Activated CD4-positive, alpha-beta T cell treated with anti-CD3 and anti-CD28 coated beads for 36 hours (primary cell): Measurements from ENCODE around the gene EN1. TPM values are rescaled to one million over a fixed set of nuclear protein-coding genes. Genes with fewer than 3 reads are reported as not detected.
A peak's percentile ranks its signal among the peaks of the same experiment; 100 is the strongest.

Source experiments
- ATAC-seq: fragments of 200-7000 bp; cut with Tn5 transposase; one replicate; pipeline ENCODE4 v1.10.0; 2021; ENCODE audit warnings: mild to moderate bottlenecking, moderate library complexity
- CTCF ChIA-PET: fragments of 350-600 bp; sonication (Branson Sonifier 250); formaldehyde crosslinking; loops from one replicate; lab custom pipeline; 2021; ENCODE audit warnings: antibody characterized with exemption; lab: Charles Lee
- POLR2A ChIA-PET: fragments of 350-600 bp; sonication (Branson Sonifier 250); formaldehyde crosslinking; loops from one replicate; lab custom pipeline; 2021; ENCODE audit warnings: antibody characterized with exemption, inconsistent platforms; lab: Charles Lee
- DNase-seq: peaks from one replicate; pipeline ENCODE4 v3.0.0-alpha.2; 2020
- H3K27ac Mint-ChIP-seq: one replicate; pipeline ENCODE4 v1.8.0; 2021; ENCODE audit warnings: mixed read lengths
- H3K27me3 Mint-ChIP-seq: one replicate; pipeline ENCODE4 v1.8.0; 2021; ENCODE audit warnings: mixed read lengths
- H3K36me3 Mint-ChIP-seq: one replicate; pipeline ENCODE4 v1.8.0; 2021; ENCODE audit warnings: low read depth, mixed read lengths
- H3K4me1 Mint-ChIP-seq: one replicate; pipeline ENCODE4 v1.8.0; 2021; ENCODE audit warnings: mixed read lengths
- H3K4me3 Mint-ChIP-seq: one replicate; pipeline ENCODE4 v1.8.0; 2021; ENCODE audit warnings: mild to moderate bottlenecking, moderate library complexity, mixed read lengths
- H3K9me3 Mint-ChIP-seq: one replicate; pipeline ENCODE4 v1.8.0; 2021; ENCODE audit warnings: low read depth, mixed read lengths
- intact Hi-C, 2 experiments: fragments of 100-400 bp; cut with DNase I in 1 of 2; cut with micrococcal nuclease in 1 of 2; formaldehyde crosslinking; loops; one replicate each; pipeline versions ENCODE4 v1.14.2 to v1.15.1; 2022 to 2024; cut with DNase I, micrococcal nuclease
- total RNA-seq, 2 experiments: library from RNA; stranded (reverse); gene quantifications; one replicate each; pipeline ENCODE4 v1.2.3, GENCODE V29; 2021

Gene EN1
- total RNA-seq, 2 experiments from 2014 or later, result not detected

DNA sequence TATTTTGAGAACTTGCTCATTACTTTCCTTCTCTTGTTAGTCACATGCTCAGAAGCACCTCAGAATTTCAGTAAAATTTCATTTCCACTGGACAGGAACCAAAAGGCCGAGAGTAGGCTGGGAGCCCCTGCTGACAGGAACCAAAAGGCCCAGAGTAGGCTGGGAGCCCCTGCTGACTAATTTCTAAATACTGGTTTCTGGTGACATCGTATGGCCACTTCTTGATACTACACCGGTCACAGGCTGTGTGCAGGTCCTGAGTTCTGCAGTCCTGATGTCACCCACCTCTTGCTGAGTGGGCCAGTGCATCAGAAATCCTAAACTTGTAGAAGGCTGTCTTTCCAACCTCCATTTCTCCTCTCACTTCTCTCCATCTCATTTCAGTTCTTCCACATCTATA lies 17.7 kb upstream of the EN1 start:
- ATAC-seq, result peak; percentile 80
- POLR2A ChIA-PET, result interaction anchor here (1.2 kb wide), 1 partner anchor 16 kb away, joined by 3 read pairs; no protein-coding TSS in a partner anchor
- intact Hi-C loops, result loop anchor here in 1 of 2 experiments (2.0 kb wide), 1 partner anchor 642 kb away; no protein-coding TSS in a partner anchor

DNA sequence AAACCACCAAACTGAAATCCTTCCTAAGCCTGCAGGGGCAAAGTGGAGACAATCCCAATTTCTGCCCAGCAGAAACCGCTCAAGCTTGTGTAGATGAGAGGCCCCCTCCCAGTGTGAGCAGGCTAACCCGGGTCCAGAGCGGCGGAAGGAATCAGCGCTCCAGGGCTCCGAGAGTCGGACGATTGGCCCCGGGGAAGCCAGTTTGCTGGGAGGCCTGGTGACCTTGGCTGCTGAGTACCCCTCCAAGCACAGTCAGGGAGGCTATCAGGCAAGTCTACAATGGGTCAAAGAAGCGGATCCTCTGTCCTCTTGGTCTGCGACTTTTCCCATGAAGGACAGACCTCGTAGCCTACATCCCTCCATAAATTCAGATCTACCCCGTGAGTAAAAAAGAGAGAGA lies 16.8 kb upstream of the EN1 start:
- no peaks in the 10 kb centered on the region for H3K36me3 Mint-ChIP-seq
- intact Hi-C loops, result loop anchor here in 1 of 2 experiments (2.0 kb wide), 1 partner anchor 641 kb away; no protein-coding TSS in a partner anchor
- DNase-seq, result no peak
- ChIA-PET POLR2A (no interaction called here), CTCF (interaction anchor here (0.6 to 4.4 kb wide), 2 partner anchors 9 to 17 kb away, joined by 3 to 18 read pairs; no protein-coding TSS in a partner anchor)
- ATAC-seq, result no peak
- H3K27ac Mint-ChIP-seq, result no peak overlapping the region
- H3K4me3 Mint-ChIP-seq, result no peak overlapping the region
- H3K27me3 Mint-ChIP-seq, result peaks cover 38% of the 10 kb centered on the region
- H3K4me1 Mint-ChIP-seq, result no peaks in the 10 kb centered on the region
- no peaks in the 10 kb centered on the region for H3K9me3 Mint-ChIP-seq

More for the DNA sequence above, 17.7 kb upstream of the EN1 start:
- no peaks in the 10 kb centered on the region for H3K9me3 Mint-ChIP-seq
- peaks cover 29% of the 10 kb centered on the region for H3K27me3 Mint-ChIP-seq
- no peaks in the 10 kb centered on the region for H3K36me3 Mint-ChIP-seq
- H3K4me1 Mint-ChIP-seq, result no peaks in the 10 kb centered on the region
- H3K27ac Mint-ChIP-seq, result no peak overlapping the region
- CTCF ChIA-PET, result no interaction called here
- DNase-seq, result peak; percentile 39
- H3K4me3 Mint-ChIP-seq, result no peak overlapping the region

DNA sequence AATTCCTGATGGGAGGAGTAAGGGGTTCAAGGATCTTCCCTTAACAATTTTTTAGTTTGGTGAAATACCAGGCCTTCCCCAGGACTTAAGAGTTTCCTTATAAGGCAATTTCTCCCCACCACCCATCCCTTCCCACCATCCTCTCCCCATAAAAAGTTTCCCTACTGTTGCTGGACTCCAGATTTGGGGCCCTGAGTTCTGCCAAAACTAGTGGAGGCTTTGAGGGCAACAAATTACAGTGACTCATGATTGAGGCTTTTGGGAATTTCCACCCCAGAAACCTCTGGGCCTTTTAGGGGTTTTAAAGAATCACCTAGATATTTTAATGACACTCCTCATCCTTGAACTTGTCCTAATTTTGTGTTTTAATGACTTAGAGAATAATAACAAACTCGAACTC lies 14.3 kb upstream of the EN1 start:
- ATAC-seq (no peak), DNase-seq (no peak)
- ChIA-PET POLR2A (no interaction called here), CTCF (interaction anchor here (1.3 to 4.4 kb wide), 2 partner anchors 20 to 829 kb away, joined by 3 to 18 read pairs; no protein-coding TSS in a partner anchor)
- Mint-ChIP-seq H3K27ac (no peak overlapping the region), H3K4me3 (no peak overlapping the region), H3K27me3 (peaks cover 46% of the 10 kb centered on the region), H3K9me3 (no peaks in the 10 kb centered on the region), H3K4me1 (peaks cover 4% of the 10 kb centered on the region), H3K36me3 (no peaks in the 10 kb centered on the region)
- intact Hi-C loops, result no loop called here

DNA sequence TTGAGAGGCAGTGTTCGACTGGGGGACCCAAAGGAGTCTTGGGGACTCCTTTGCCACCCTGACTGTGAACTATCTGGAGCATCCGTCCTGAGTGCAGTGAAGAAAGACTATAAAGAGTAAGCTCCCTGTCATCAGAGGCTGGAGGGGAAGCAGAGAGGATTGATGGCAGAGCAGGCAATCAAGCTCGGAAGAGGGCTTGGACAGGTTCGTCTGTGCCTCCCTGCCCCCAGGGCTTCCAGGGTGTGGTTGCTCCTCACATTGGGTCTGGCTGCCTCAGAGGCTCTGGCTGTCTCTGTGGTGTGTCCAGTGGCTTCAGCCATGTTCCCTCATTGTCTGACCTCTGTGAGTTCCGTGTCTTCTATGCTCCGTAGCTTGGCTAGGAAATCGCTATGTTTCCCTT lies 13.8 kb upstream of the EN1 start:
- CTCF ChIA-PET, result interaction anchor here (1.8 to 4.4 kb wide), 2 partner anchors 20 to 638 kb away, joined by 6 to 18 read pairs; no protein-coding TSS in a partner anchor
- Mint-ChIP-seq H3K9me3 (no peaks in the 10 kb centered on the region), H3K27ac (no peak overlapping the region)

DNA sequence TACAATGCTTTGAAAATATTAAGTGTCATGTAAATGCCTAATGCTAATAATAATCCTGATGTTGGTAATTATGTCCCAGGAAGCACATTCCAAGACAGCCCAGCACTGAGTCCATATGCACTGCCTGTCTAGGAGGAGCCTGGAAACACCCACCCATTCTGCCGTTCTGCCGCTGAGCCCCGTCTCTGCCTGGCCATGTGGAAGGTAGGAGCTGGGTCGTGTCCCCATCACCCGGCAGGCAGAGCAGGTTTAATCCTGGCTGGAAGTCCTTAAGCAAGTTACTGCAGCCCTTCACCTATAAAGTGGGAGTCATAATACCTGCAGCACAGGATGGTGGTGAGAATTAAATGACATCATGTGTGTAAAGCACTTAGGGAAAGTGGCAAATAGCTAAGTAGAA lies 13.1 kb upstream of the EN1 start:
- H3K4me3 Mint-ChIP-seq, result no peak overlapping the region
- peaks cover 13% of the 10 kb centered on the region for H3K4me1 Mint-ChIP-seq
- no peak overlapping the region for H3K27ac Mint-ChIP-seq
- DNase-seq (no peak), ATAC-seq (no peak)
- intact Hi-C loops, result no loop called here
- no peaks in the 10 kb centered on the region for H3K36me3 Mint-ChIP-seq
- ChIA-PET CTCF (interaction anchor here (0.7 to 4.4 kb wide), 5 partner anchors 19 to 814 kb away, joined by 4 to 18 read pairs (median 4); no protein-coding TSS in a partner anchor), POLR2A (no interaction called here)
- peaks cover 56% of the 10 kb centered on the region for H3K27me3 Mint-ChIP-seq
- H3K9me3 Mint-ChIP-seq, result no peaks in the 10 kb centered on the region

More for the DNA sequence above, 13.8 kb upstream of the EN1 start:
- no peaks in the 10 kb centered on the region for H3K36me3 Mint-ChIP-seq
- POLR2A ChIA-PET, result no interaction called here
- DNase-seq (no peak), ATAC-seq (no peak)
- peaks cover 51% of the 10 kb centered on the region for H3K27me3 Mint-ChIP-seq
- H3K4me3 Mint-ChIP-seq, result no peak overlapping the region
- intact Hi-C loops, result no loop called here
- peaks cover 9% of the 10 kb centered on the region for H3K4me1 Mint-ChIP-seq

DNA sequence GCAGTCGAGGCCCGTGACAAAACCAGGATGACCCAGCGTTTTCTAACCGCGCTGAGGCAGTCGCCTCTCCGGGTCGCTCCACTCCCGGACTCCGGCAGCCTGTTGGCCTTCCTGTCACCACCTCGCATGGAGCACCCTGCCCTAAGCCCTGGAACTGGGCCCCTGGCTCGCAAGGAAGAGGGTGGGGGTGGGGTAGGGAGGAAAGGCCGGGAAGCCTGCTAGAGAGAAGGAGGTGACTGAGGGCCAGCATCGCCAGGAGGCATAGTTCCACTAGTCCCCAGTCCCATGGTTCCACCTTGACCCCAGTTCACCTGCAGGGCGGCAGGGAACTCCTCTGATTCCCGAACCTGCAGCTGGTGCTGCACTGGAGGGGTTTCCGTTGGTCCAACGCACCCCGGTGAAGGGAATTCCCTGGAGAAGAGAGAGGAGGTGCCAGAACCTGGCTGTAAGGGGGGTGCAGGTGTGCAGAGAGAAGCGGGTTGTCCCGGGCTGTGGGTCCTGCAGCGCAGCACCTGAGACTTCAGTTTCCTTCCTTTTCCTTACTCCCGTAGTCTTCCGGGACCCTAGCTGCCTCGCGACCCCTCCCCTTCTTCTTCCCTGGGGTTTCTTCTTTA lies 11.8 kb upstream of the EN1 start:
- ATAC-seq, result no peak
- ChIA-PET POLR2A (no interaction called here), CTCF (interaction anchor here (0.6 to 1.6 kb wide), 6 partner anchors 11 to 668 kb away, joined by 3 to 6 read pairs (median 4); no protein-coding TSS in a partner anchor)
- no peaks in the 10 kb centered on the region for H3K36me3 Mint-ChIP-seq
- H3K9me3 Mint-ChIP-seq, result no peaks in the 10 kb centered on the region
- peaks cover 62% of the 10 kb centered on the region for H3K27me3 Mint-ChIP-seq
- H3K27ac Mint-ChIP-seq, result no peak overlapping the region
- no peak for DNase-seq
- H3K4me3 Mint-ChIP-seq, result no peak overlapping the region
- intact Hi-C loops, result loop anchor here (5.0 kb wide), 4 partner anchors 367 to 827 kb away; no protein-coding TSS in a partner anchor
- peaks cover 17% of the 10 kb centered on the region for H3K4me1 Mint-ChIP-seq

DNA sequence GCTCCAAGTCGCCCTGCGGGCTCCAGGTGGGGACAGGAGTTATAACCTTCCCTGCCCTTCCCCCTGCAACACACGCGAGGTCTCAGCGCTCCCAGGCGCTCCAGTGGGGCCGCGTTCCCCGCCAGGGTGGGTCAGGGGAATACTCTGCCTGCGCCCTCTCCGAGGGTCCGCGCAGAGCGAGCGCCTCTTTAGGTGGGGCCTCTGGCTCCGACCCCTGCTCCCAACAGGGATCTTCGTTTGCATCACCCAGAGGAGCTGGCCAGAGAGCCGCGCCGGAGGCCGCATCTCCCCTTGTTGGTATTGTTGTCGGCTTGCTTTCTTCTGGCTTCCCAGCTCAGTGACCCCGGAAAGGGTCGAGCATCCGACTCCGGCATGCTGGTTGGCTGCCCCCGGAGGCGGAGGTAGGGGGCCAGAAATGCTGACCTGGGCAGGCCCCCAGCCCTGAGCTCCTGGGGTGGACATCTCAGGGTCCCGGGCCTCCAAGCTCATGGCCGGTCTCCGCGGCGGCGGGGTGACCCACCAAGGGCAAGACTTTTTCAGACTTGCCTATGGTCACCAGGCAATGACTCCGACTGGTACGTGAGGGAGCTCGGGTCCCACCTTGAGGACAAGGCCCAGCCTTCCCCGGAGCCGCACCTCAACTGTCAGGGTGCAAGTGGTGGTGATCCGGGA lies 11.2 kb upstream of the EN1 start:
- peaks cover 62% of the 10 kb centered on the region for H3K27me3 Mint-ChIP-seq
- POLR2A ChIA-PET, result no interaction called here

DNA sequence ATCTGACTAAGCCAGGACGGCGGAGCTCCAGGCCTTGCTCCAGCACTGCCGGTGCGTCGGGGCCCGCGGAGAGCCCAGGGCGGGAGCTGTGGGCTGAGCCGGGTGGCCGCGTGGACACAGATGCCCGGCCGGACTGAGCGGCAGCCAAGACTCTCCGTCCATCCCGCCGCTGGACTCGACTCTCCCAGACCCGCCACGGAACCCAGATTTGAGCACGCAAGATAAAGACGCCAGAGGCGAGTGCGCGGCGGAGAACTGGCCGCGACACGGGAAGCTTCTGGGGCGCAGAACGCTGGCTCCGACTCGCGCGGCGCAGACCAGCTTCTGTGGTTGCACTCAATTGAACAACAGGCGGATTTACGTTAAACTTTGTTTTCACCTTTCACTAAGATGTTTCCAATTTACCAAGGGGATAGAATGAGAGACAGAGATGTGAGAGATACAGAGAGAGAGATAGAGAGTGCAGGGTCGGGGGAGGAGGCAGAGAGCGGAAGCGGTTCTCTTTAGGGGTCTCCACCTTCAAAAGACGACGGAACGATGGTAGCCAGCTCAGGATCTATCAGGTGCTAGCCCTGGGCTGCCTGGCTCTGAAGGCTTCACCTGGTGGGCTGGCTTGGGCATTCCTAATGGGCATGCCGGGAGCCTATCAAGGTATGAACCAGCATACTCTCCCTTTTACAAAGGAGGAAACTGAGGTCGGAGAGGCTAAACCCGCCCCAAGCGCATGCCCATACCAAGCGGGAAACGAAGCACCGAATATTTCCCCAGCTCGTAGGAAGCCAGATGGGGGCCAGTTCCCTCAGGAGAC lies 10.4 kb upstream of the EN1 start:
- ChIA-PET CTCF (interaction anchor here (0.6 to 1.6 kb wide), 6 partner anchors 9 to 999 kb away, joined by 3 to 4 read pairs (median 3); no protein-coding TSS in a partner anchor), POLR2A (no interaction called here)
- peaks cover 67% of the 10 kb centered on the region for H3K27me3 Mint-ChIP-seq
- peaks cover 26% of the 10 kb centered on the region for H3K4me1 Mint-ChIP-seq
- no peaks in the 10 kb centered on the region for H3K9me3 Mint-ChIP-seq
- intact Hi-C loops, result loop anchor here (5.0 kb wide), 4 partner anchors 366 to 826 kb away; no protein-coding TSS in a partner anchor
- DNase-seq, result no peak
- no peaks in the 10 kb centered on the region for H3K36me3 Mint-ChIP-seq
- ATAC-seq, result no peak
- H3K27ac Mint-ChIP-seq, result no peak overlapping the region
- no peak overlapping the region for H3K4me3 Mint-ChIP-seq

More for the DNA sequence above, 11.2 kb upstream of the EN1 start:
- Mint-ChIP-seq H3K27ac (no peak overlapping the region), H3K4me3 (no peak overlapping the region), H3K36me3 (no peaks in the 10 kb centered on the region), H3K4me1 (peaks cover 24% of the 10 kb centered on the region), H3K9me3 (no peaks in the 10 kb centered on the region)
- DNase-seq (no peak), ATAC-seq (no peak)
- intact Hi-C loops, result loop anchor here (5.0 kb wide), 4 partner anchors 366 to 826 kb away; no protein-coding TSS in a partner anchor
- CTCF ChIA-PET, result interaction anchor here (0.6 to 1.6 kb wide), 5 partner anchors 10 to 728 kb away, joined by 3 to 4 read pairs (median 4); no protein-coding TSS in a partner anchor

DNA sequence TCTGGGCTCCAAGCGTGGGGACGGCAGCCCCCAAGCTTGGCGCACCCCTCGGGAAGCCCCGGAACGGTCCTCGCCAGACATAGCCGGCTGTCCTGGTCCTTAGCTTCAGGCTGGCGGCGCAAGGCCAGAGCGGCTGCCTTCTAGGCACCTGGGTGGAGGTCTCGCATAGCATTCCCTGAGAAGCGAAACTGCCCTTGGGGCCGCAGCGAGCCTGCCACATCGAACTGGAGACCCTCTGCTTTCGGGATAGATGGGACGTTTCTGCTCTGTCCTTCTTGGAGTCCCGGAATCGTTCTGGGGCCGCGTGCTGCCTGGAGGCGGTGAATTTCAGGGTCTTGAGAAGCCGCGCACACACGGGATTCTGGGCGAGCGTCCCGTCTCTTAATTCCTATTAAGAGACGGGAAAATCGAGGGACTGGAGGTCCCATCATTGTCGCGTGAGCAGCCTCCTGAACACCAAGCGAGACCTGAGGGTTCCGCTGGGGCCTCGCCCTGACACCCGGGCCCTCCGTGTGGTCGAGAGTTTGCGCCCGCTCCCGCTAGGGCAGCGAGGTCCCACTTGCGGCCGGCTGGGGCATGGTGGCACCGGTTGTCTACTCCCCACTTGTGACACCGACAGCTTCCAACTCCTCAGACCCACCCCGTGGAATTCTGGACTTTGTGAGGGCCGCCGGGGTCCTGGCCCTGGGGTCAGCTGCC lies 9.7 kb upstream of the EN1 start:
- Mint-ChIP-seq H3K27ac (no peak overlapping the region), H3K27me3 (peaks cover 71% of the 10 kb centered on the region), H3K4me1 (peaks cover 26% of the 10 kb centered on the region), H3K9me3 (no peaks in the 10 kb centered on the region), H3K36me3 (no peaks in the 10 kb centered on the region), H3K4me3 (no peak overlapping the region)
- intact Hi-C loops, result loop anchor here (5.0 kb wide), 4 partner anchors 365 to 825 kb away; no protein-coding TSS in a partner anchor
- ATAC-seq, result no peak
- ChIA-PET POLR2A (no interaction called here), CTCF (interaction anchor here (0.7 to 1.1 kb wide), 3 partner anchors 8 to 1000 kb away, joined by 3 read pairs; no protein-coding TSS in a partner anchor)
- no peak for DNase-seq

DNA sequence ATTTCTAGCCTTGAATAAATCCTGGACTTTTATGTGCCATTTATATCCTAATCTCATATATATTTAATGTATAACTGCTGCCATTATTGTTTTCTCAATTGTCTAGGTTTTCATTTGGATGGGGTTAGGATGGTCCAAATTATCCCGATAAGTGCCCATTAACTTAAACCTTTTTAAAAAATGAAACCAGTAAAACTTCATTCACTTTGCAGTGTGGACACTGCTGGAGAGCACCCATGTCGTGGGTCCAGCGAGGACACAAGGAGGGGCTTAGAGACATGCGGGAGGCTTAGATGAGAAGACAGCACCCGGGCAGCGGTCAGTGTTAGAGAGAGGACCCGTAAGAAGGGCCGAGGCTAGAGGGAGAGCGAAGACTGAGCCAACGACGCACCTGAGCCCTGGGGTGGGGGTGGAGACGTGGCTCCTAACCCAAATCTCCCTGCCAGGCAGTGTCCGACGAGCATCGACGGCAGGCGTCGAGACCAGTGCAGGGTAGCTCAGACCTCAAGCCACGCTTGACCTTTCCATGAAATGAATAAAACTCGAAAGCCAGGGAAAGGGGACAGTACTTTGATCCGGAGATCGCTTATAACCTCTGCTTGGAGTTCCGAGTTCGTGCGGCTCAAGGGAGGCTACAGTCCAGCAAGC lies 9.0 kb upstream of the EN1 start:
- Mint-ChIP-seq H3K4me1 (peaks cover 26% of the 10 kb centered on the region), H3K27ac (no peak overlapping the region), H3K36me3 (no peaks in the 10 kb centered on the region), H3K27me3 (peaks cover 71% of the 10 kb centered on the region), H3K4me3 (peak overlapping the region; percentile 50), H3K9me3 (no peaks in the 10 kb centered on the region)
- ChIA-PET CTCF (interaction anchor here (0.5 to 1.9 kb wide), 6 partner anchors 9 to 809 kb away, joined by 3 to 11 read pairs (median 6); partner anchors contain the start of gene EN1), POLR2A (no interaction called here)
- DNase-seq, result no peak
- intact Hi-C loops, result loop anchor here (5.0 kb wide), 4 partner anchors 364 to 824 kb away; no protein-coding TSS in a partner anchor
- no peak for ATAC-seq
